Natural killer cell (primary cell): ENCODE data around the gene BICC1. TPM values are rescaled to one million over a fixed set of nuclear protein-coding genes. Genes with fewer than 3 reads are reported as not detected.

ENCODE experiments used
- ATAC-seq, 3 donors: fragments of 150-1000 bp in 2 of 3; fragments of 200-7000 bp in 1 of 3; cut with Tn5 transposase; 1 replicate in 1 of 3; 2 replicates in 2 of 3; pipeline ENCODE4 v1.10.0; 2021; ENCODE audit warnings: mild to moderate bottlenecking in 2 of 3, moderate library complexity in 2 of 3
- DNase-seq, 2 donors: peaks; one replicate each; pipeline versions ENCODE4 v3.0.0 to v3.0.0-alpha.2; 2013 to 2021; ENCODE audit warnings: mixed read lengths in 1 of 2
- H3K27ac ChIP-seq: one replicate; pipeline ENCODE4 v1.5.1; 2013; ENCODE audit warnings: mild to moderate bottlenecking, low read length
- H3K27me3 ChIP-seq: one replicate; pipeline ENCODE4 v1.6.1; 2013; ENCODE audit warnings: low read length; ENCODE audit not compliant: control insufficient read depth, insufficient read depth
- H3K36me3 ChIP-seq: one replicate; pipeline ENCODE4 v1.6.1; 2013; ENCODE audit warnings: low read length; ENCODE audit not compliant: control insufficient read depth, insufficient read depth
- H3K4me1 ChIP-seq: one replicate; pipeline ENCODE4 v1.6.1; 2013; ENCODE audit warnings: low read length; ENCODE audit not compliant: control insufficient read depth, insufficient read depth
- H3K4me3 ChIP-seq: one replicate; pipeline ENCODE4 v1.5.1; 2013; ENCODE audit warnings: low read length
- H3K9me3 ChIP-seq: one replicate; pipeline ENCODE4 v1.6.1; 2013; ENCODE audit warnings: low read length; ENCODE audit not compliant: control insufficient read depth, insufficient read depth
- H3K27ac Mint-ChIP-seq, 2 donors: one replicate each; pipeline ENCODE4 v1.8.0; 2022; ENCODE audit warnings: mild to moderate bottlenecking in 2 of 2, mixed read lengths in 2 of 2, moderate library complexity in 1 of 2
- H3K27me3 Mint-ChIP-seq, 2 donors: one replicate each; pipeline ENCODE4 v1.8.0; 2022; ENCODE audit warnings: low read depth in 2 of 2, mixed read lengths in 2 of 2
- H3K36me3 Mint-ChIP-seq: one replicate; pipeline ENCODE4 v1.8.0; 2022; ENCODE audit warnings: mixed read lengths
- H3K4me1 Mint-ChIP-seq, 2 donors: one replicate each; pipeline ENCODE4 v1.8.0; 2022; ENCODE audit warnings: mixed read lengths in 2 of 2
- H3K4me3 Mint-ChIP-seq: one replicate; pipeline ENCODE4 v1.8.0; 2022; ENCODE audit warnings: mild to moderate bottlenecking, moderate library complexity, mixed read lengths
- H3K9me3 Mint-ChIP-seq, 2 donors: one replicate each; pipeline ENCODE4 v1.8.0; 2022; ENCODE audit warnings: mixed read lengths in 2 of 2
- CTCF ChIP-seq: fragments of 200-600 bp; IDR thresholded peaks from one replicate; pipeline ENCODE4 v1.8.0; 2022; ENCODE audit warnings: antibody characterized with exemption
- WGBS: methylation state at CpG from one replicate; pipeline ENCODE4 v1.1.7; 2013; ENCODE audit warnings: missing lambda C conversion rate; ENCODE audit not compliant: insufficient coverage; 5-methylcytosine and 5-hydroxymethylcytosine counted together
- intact Hi-C: fragments of 100-400 bp; cut with micrococcal nuclease; formaldehyde crosslinking; loops from one replicate; pipeline ENCODE4 v1.14.2; 2022
- total RNA-seq, 4 donors: library from RNA; stranded (reverse); fragments of 120-200 nt in 1 of 4; gene quantifications; one replicate each; pipeline versions ENCODE4 v1.2.3 to v1.2.4, GENCODE V29; 2013 to 2022

Gene BICC1
- total RNA-seq, 3 donors from 2014 or later (not counting 1 experiment from before 2014, with no cell fraction given) = 0.14 TPM; not detected in 2

- DNase-seq (no peak), ATAC-seq (no peak)
- intact Hi-C loops = no loop called here
- H3K27ac Mint-ChIP-seq = no peak overlapping the region
- H3K4me3 Mint-ChIP-seq = no peak overlapping the region
- no peaks in the 10 kb centered on the region for H3K4me1 Mint-ChIP-seq
- WGBS = 89% methylated on average over 7 of the region's 8 CpGs
- no peaks in the 10 kb centered on the region for H3K4me1 ChIP-seq
- peaks cover 0 to 4% of the 10 kb centered on the region in 2 donors for H3K9me3 Mint-ChIP-seq
- no peak overlapping the region for H3K27ac ChIP-seq
- H3K36me3 Mint-ChIP-seq = no peaks in the 10 kb centered on the region
- H3K9me3 ChIP-seq = no peaks in the 10 kb centered on the region
- no peak overlapping the region for H3K4me3 ChIP-seq
- TF ChIP-seq CTCF = no peak
- H3K36me3 ChIP-seq = no peaks in the 10 kb centered on the region
- no peaks in the 10 kb centered on the region for H3K27me3 ChIP-seq
- no peaks in the 10 kb centered on the region for H3K27me3 Mint-ChIP-seq
Measured at GRCh38 chr10:58644311-58644710, 131.6 kb downstream of the BICC1 start.

GRCh38 chr10:58645416-58646146 is 132.9 kb downstream of the BICC1 start:
- no peak for ATAC-seq
- Mint-ChIP-seq H3K36me3 (no peaks in the 10 kb centered on the region), H3K4me1 (no peaks in the 10 kb centered on the region), H3K9me3 (peaks cover 0 to 4% of the 10 kb centered on the region in 2 donors), H3K4me3 (no peak overlapping the region), H3K27ac (no peak overlapping the region), H3K27me3 (no peaks in the 10 kb centered on the region)
- Histone ChIP-seq H3K4me3 (no peak overlapping the region), H3K27ac (no peak overlapping the region), H3K36me3 (no peaks in the 10 kb centered on the region), H3K9me3 (no peaks in the 10 kb centered on the region), H3K4me1 (no peaks in the 10 kb centered on the region), H3K27me3 (no peaks in the 10 kb centered on the region)
- intact Hi-C loops = no loop called here
- 90% methylated on average over 7 of the region's 8 CpGs for WGBS
- TF ChIP-seq CTCF = no peak
- DNase-seq = no peak

DNA sequence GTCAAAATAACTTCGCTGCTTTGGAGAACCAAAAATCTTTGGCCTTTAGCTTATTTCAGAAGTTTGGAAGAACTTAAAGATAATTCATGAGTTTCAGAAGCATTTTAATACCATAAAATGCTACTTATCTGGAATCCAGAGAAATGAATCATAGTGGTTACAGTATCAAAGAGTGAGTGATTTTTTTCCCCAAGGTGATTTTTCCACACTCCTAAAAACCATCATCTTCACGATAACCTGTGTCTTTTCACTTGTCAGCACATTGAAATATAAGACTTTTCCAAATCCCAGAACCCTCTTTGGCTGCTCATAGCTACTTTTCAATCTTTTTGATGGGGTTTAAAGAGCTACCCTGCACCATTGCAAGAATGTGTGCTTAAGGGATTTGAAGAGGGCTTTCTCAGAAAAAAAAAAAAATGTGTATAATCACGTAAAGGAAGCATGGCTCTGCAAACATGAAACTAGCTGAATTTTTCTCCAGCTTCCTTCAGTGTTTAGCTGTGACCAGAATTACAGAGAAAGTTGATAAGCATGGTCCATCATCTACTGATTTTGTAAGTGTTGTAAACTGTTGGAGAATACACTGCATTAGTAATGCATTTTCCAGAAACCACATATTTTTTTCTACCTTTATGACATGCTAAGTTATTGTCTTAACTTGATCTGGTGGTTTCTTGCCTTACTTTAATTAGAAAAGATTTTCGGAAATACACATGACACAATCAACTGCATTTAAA is 134.9 kb downstream of the BICC1 start:
- Histone ChIP-seq H3K4me3 (no peak overlapping the region), H3K4me1 (no peaks in the 10 kb centered on the region), H3K27me3 (no peaks in the 10 kb centered on the region), H3K9me3 (no peaks in the 10 kb centered on the region), H3K36me3 (no peaks in the 10 kb centered on the region), H3K27ac (no peak overlapping the region)
- H3K4me3 Mint-ChIP-seq = no peak overlapping the region
- no peaks in the 10 kb centered on the region for H3K4me1 Mint-ChIP-seq
- TF ChIP-seq CTCF = no peak
- peaks cover 0 to 4% of the 10 kb centered on the region in 2 donors for H3K9me3 Mint-ChIP-seq
- 74% methylated on average over 3 of the region's 4 CpGs for WGBS
- intact Hi-C loops = no loop called here
- H3K36me3 Mint-ChIP-seq = no peaks in the 10 kb centered on the region
- no peak for ATAC-seq
- no peaks in the 10 kb centered on the region for H3K27me3 Mint-ChIP-seq
- H3K27ac Mint-ChIP-seq = no peak overlapping the region
- no peak for DNase-seq
